Parathyroid adenoma (tissue), 2 donors: ENCODE measurements around the gene TGM3.

ENCODE experiments used
- H2AFZ ChIP-seq: fragments of 300-600 bp; sonication (generic); one replicate; pipeline ENCODE4 v1.7.0; 2017; ENCODE audit warnings: antibody characterized with exemption, mild to moderate bottlenecking
- H3K27ac ChIP-seq: fragments of 300-600 bp; sonication (generic); one replicate; pipeline ENCODE4 v1.7.0; 2017
- H3K27me3 ChIP-seq: fragments of 300-600 bp; sonication (generic); one replicate; pipeline ENCODE4 v1.7.0; 2017; ENCODE audit warnings: low read length; ENCODE audit not compliant: control insufficient read depth, insufficient read depth
- H3K36me3 ChIP-seq: fragments of 300-600 bp; sonication (generic); one replicate; pipeline ENCODE4 v1.7.0; 2017; ENCODE audit warnings: low read length; ENCODE audit not compliant: control insufficient read depth, insufficient read depth
- H3K4me1 ChIP-seq: fragments of 300-600 bp; sonication (generic); one replicate; pipeline ENCODE4 v1.7.0; 2017; ENCODE audit warnings: control low read depth
- H3K4me2 ChIP-seq: fragments of 300-600 bp; sonication (generic); one replicate; pipeline ENCODE4 v1.7.0; 2017; ENCODE audit warnings: low read length
- H3K4me3 ChIP-seq: fragments of 300-600 bp; sonication (generic); one replicate; pipeline ENCODE4 v1.7.0; 2017; ENCODE audit warnings: low read depth, low read length
- H3K79me2 ChIP-seq: fragments of 300-600 bp; sonication (generic); one replicate; pipeline ENCODE4 v1.7.0; 2017; ENCODE audit warnings: control low read depth
- H3K9ac ChIP-seq: fragments of 300-600 bp; sonication (generic); one replicate; pipeline ENCODE4 v1.7.0; 2017; ENCODE audit warnings: mild to moderate bottlenecking
- H3K9me3 ChIP-seq: fragments of 300-600 bp; sonication (generic); one replicate; pipeline ENCODE4 v1.7.0; 2017; ENCODE audit warnings: low read length; ENCODE audit not compliant: control insufficient read depth
- CTCF ChIP-seq: fragments of 300-600 bp; sonication (generic); IDR thresholded peaks from one replicate; pipeline ENCODE4 v1.7.0; 2017; ENCODE audit warnings: antibody characterized with exemption, mild to moderate bottlenecking
- donor health status: primary hyperparathyroidism.

Gene TGM3

DNA sequence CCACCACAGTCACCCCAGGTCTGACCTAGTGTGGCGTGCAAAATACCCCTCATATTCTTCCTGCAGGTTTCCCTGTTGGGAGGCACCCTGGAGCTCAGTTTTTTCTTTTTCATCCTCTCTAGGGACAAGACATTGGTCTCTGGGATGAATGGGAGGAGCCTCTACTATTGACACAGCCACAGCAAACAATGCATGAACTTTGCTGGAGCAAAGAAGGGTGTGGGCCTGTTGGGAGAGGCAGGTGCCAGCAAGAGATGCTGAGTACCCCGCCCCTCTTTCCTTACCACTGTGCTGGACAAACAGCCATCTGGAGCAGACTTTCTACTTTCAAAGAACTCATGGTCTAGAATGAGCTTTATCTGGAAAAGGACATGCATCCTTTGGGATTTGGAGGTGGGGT is 10.1 kb downstream of the TGM3 start:
- TF ChIP-seq CTCF = no peak
- Histone ChIP-seq H3K4me3 (no peak overlapping the region), H3K27me3 (no peaks in the 10 kb centered on the region), H3K4me2 (no peak overlapping the region), H3K9ac (no peak overlapping the region), H3K4me1 (no peaks in the 10 kb centered on the region), H3K79me2 (no peaks in the 10 kb centered on the region), H3K9me3 (no peaks in the 10 kb centered on the region), H3K36me3 (no peaks in the 10 kb centered on the region), H3K27ac (no peak overlapping the region), H2AFZ (no peak overlapping the region)

GRCh38 chr20:2307136-2307535 is 11.3 kb downstream of the TGM3 start:
- Histone ChIP-seq H3K36me3 (no peaks in the 10 kb centered on the region), H2AFZ (no peak overlapping the region), H3K4me3 (no peak overlapping the region), H3K27ac (no peak overlapping the region), H3K79me2 (no peaks in the 10 kb centered on the region), H3K9me3 (no peaks in the 10 kb centered on the region), H3K4me1 (no peaks in the 10 kb centered on the region), H3K27me3 (no peaks in the 10 kb centered on the region), H3K9ac (no peak overlapping the region), H3K4me2 (no peak overlapping the region)
- TF ChIP-seq CTCF = no peak

DNA sequence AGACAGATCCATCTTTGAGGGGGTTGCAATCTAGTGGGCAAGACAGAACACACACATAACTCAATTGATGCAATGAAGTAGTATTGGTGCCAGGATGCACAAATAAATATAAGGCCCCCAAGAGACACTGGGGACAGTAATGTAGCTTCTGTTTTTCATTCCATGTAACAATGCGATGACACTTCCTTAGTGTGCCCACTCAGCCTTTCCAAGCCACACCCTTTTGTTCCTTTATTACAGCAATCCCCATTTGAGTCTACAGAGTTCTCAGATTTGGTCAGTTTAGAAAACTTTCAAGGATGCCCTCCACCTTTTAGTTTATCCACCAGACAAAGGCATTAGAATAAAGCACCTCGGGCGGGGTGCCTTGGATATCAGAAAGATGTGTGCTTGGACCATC is 15.5 kb downstream of the TGM3 start:
- TF ChIP-seq CTCF = no peak

DNA sequence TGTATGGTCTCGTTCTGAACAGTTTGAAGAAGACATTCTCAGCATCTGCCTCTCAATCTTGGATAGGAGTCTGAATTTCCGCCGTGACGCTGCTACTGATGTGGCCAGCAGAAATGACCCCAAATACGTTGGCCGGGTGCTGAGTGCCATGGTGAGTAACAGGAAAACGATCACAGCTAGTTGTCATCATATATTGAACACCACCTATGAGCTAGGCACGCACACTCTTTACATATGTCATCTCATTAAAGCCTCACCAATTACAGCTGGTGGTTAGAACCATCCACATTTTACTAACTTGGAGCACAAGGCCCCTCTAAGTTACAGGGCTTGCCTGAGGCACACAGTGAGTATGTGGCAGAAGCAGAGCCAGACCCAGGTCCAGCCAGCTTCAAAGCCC is 17.1 kb downstream of the TGM3 start:
- Histone ChIP-seq H3K27me3 (no peaks in the 10 kb centered on the region), H3K27ac (no peak overlapping the region), H2AFZ (no peak overlapping the region), H3K4me1 (no peaks in the 10 kb centered on the region), H3K9ac (no peak overlapping the region), H3K79me2 (no peaks in the 10 kb centered on the region), H3K36me3 (no peaks in the 10 kb centered on the region), H3K4me2 (no peak overlapping the region), H3K9me3 (no peaks in the 10 kb centered on the region), H3K4me3 (no peak overlapping the region)
- TF ChIP-seq CTCF = no peak

More for the DNA sequence above, 15.5 kb downstream of the TGM3 start:
- H3K27ac ChIP-seq = no peak overlapping the region
- H3K9me3 ChIP-seq = no peaks in the 10 kb centered on the region
- no peak overlapping the region for H3K9ac ChIP-seq
- H2AFZ ChIP-seq = no peak overlapping the region
- H3K4me2 ChIP-seq = no peak overlapping the region
- no peak overlapping the region for H3K4me3 ChIP-seq
- H3K27me3 ChIP-seq = no peaks in the 10 kb centered on the region
- H3K36me3 ChIP-seq = no peaks in the 10 kb centered on the region
- no peaks in the 10 kb centered on the region for H3K79me2 ChIP-seq
- no peaks in the 10 kb centered on the region for H3K4me1 ChIP-seq

- Histone ChIP-seq H3K9me3 (no peaks in the 10 kb centered on the region), H3K9ac (no peak overlapping the region), H2AFZ (no peak overlapping the region), H3K27me3 (no peaks in the 10 kb centered on the region), H3K4me2 (no peak overlapping the region), H3K36me3 (no peaks in the 10 kb centered on the region), H3K79me2 (no peaks in the 10 kb centered on the region), H3K4me1 (no peaks in the 10 kb centered on the region), H3K27ac (no peak overlapping the region), H3K4me3 (no peak overlapping the region)
- TF ChIP-seq CTCF = no peak
Measured at GRCh38 chr20:2313316-2313715, 17.5 kb downstream of the TGM3 start.
